Stimulated activated CD8-positive, alpha-beta memory T cell treated with anti-CD3 and anti-CD28 coated beads, Interleukin-15, amount 100 ng/mL, for 4 hours (primary cell): ENCODE data around the gene MEIS2.

Source experiments
- DNase-seq, 2 donors: peaks; one replicate each; pipeline ENCODE4 v3.0.0-alpha.2; 2020; ENCODE audit warnings: low read depth in 2 of 2

The MEIS2 gene

DNA sequence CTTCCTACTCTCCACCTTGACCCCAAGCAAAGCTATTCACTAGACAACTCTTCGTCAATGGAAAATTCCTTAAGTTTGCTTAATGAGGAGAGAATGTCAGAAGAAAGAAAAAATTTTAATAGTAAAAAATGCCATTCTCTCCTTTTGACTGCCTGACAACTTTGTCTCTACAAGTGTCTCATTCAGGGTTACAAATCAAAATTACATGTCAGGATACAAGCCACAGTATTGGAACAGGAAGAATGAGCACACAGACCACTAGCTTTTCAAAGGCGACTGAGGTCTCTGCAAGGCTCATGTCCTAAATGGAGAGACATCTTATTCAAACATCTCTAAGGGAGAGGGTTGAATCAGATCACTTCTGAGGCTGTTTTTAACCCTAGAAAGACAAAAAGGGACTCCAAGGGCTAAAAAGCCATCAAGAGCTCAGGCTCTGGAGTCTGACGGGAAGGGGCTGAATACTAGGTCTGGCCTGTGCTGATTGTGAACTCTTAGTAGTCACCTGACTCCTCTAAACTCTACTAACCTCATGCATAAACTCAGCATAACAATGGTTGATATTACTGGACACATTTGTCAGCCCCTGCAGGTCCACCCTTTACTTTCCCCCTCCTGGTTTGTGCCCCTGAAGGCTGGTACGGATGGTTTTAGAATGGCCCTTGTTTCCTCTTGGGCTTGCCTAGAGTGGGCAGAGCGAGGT is 12.8 kb upstream of the MEIS2 start:
- no peak for DNase-seq

- no peak for DNase-seq
These were observed 11.8 kb upstream of the MEIS2 start for GRCh38 chr15:37112171-37112570.

DNA sequence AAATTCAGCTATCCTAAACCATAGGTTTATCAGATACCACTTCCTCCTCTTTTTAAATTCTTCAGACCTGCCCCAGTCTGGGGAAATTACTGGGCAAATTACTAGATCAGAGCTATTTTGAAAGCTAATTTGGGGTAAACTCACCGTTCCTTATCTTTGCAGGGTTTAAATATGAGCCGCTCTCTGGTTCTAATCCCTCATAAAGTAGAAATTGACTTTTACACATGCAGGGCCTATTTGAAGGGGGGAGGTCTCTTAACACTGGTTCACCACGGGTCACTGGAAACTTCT is 11.0 kb upstream of the MEIS2 start:
- no peak for DNase-seq

DNA sequence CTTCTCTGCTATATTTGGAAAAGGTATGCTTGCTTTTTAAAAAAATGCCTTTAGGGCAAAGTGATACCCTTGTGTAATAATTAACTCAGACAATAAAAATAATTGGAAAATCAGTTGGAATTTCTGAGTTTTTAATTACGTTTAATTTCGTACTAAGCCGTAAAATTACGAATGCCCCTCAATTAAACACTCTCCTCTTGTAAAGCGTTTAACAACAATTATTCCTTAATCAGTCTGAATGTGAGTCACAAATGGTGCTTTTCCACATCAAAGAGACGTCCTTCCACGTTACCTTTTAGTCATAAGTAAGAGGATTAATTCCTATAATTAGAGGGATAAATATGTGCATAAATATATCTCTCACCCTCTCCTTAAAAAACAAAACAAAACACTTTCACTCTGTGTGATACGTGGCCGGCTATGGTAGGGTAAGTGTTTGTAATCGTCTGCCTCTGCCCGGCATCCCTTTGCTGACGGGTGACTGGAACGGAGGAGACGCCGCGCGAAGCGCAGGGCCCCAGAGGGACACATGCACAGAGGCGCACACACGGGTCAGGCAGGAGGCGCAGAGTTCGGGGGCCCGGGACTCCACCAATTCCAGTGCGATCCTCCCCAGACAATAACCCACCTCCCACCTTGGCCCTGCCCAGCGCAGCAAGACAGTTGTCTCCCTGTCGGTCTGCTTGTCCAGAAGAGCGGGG is 9.7 kb upstream of the MEIS2 start:
- no peak for DNase-seq

DNA sequence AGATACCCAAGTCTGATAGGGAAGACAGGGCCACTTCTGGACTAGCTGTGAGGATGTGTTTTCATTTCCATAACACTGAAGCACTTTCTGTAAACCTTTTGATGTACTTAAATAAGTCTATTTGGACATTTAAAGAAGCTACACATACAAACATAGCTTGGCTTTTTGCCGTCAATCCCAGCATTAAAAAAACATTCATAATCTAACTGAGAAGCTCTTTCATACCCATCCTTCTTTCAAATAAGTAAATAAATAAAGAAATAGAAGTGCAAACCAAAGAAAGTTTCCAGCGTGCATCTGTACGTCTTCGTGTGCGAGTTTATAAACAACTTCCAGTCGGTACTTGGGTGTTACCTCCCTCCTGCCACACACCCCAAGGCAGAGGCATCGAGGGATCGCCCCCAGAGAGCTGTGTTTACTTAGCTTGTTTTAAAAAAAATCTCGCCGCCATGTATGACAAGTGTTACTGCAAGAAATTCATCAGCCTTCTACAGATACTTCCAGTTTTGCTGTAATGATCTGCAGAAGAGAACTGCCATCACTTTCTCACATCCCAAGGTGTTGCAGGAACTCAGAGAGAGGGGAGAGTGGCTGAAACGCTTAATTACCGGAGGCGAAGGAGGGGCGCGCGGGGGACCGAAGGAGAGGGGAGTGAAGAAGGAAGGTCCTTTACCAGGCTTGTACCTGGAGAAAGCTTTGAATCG is 9.0 kb upstream of the MEIS2 start:
- DNase-seq, result no peak

GRCh38 chr15:37108381-37109167 is 8.2 kb upstream of the MEIS2 start:
- DNase-seq, result no peak

DNA sequence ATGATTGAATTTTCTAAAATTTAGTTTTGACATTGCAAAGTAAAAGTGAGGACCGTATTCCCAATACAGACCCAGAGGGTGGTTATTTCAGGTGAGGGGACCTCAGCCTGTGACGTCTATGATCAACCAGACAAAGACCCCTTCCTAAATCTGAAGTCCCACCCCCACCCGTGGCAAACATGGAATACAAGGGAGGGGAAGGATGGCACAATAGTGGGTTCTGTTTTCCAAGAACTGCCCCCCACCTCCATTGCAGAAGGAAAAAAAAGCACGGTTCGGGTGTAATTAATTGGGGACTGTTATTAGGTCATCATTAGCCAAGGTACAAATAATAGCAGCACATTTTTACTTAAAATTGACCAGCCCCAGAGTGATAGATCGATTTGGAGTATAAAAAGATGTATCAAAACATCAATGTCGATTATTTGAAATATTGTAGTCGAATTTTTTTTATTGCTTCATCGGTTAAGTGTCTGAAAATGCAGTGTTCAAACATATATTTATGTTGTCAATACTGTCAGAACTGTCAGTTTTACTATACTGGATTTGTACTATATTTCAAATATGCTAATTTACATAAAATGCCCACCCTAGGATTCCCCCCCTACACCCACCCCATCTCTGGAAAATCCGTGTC is 7.5 kb upstream of the MEIS2 start:
- DNase-seq, result no peak

DNA sequence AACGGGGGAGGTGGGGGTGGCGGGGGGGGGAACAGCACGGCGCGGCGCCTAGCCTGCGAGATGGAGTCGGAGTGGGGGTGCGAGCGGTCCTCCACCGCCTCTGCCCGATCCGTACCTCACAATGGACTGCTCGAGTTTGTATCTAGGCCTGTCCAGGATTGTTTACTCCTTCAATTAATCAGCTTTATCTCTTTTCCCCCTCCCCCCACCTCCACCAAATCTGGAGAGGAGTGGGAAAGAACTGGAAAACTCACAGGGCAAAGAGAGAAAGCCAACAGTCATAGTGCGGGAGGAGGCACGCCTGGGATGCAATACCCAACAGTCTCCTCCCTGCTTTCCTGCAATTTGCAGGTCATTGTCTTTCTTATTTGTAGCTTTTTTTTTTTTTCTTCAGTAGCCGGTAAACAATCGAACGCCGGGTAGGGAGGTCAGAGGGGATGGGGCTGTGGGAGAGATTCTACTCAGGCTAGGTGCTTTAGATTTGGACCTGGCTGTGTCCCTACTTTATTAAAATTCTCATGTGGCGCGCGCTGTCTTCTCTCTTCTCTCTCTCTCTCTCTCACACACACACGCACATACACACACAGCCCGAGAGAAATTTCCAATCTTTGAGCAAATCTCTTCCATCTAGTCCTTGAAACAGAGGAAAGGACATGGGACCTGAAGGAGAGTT is 6.9 kb upstream of the MEIS2 start:
- no peak for DNase-seq

GRCh38 chr15:37106490-37107001 is 6.2 kb upstream of the MEIS2 start:
- no peak for DNase-seq

GRCh38 chr15:37105889-37106288 is 5.5 kb upstream of the MEIS2 start:
- no peak for DNase-seq

DNA sequence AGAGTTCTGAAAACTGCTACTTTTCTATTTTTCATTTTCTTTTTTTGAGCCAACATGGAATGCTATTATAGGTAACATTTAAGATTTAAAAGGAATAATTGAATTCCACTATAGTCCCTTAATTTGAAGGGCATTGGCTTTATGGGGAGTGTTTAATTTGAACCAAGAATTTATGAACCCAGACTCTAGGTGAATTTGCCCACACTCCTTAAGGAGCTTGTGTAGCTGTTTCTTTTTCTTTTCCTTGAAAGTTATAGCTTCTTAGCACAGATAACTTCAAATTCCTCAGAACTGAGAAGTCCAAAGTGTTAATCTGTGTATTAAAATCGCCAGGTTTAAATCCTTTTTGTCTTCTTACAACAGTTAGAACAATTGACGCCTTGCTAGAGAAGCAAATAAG is 4.7 kb upstream of the MEIS2 start:
- DNase-seq, result no peak

DNA sequence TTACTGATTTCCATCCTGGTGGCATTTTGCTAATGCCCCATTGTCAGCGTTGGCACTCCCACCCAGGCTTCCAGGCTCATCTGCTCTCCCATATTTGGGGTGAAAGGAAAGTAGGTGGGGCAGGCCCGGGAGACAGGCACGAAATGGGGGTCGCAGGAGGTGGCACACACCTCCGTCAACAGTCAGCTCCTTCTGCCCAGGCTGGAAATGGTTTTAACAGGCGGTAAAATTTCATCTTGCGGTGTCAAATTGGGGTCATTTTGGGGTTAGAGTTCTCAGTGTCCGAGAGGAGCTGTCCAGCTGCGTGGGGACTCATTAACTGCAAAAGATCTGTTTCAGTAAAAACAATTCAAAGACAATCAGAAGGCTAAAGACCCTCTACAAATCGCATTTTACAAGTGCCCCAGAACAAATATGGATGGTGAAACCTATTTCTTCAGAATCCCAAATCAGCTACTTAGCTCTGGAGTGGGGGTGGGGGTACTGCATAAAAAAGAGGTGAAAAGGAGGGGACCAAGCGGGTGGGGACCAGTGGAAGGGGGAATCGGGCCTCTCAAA is 4.2 kb upstream of the MEIS2 start:
- DNase-seq, result no peak

DNA sequence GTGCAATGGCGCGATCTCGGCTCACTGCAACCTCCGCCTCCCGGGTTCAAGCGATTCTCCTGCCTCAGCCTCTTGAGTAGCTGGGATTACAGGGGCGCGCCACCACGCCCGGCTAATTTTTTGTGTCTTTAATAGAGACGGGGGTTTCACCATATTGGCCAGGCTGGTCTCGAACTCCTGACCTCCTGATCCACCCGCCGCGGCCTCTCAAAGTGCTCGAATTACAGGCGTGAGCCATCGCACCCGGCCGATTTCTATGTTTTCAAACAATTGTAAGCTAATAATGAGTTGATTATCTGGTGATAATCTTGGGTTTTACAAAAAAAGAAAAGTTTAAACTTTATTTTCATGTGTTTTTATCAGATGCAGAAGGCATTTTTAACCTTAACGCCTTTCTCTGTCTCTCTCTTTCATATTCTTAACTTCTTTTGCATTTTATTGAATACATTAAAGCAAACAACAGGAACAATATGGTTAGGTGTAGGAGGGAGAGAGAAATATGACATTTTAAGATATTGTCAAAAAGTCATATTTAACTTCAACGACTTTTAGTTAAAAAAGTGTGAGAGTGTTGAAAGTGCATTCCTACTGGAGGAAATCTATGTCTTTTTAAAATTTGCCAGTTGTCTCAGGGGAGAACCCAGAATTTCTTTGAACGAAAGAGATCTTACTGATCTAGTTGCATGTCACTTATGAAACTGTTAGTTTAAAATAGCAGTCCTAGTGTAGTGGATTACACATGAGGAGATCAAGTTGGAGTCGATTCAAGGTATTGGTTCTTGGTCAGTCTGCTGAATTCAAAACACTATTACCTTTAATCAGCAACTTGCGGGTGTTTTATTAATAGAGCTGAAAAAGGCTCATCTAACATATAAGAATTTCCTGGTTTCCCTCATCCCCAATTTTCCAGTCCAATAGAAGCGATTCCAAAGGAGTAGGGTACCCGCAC is 3.4 kb upstream of the MEIS2 start:
- DNase-seq, result no peak

DNA sequence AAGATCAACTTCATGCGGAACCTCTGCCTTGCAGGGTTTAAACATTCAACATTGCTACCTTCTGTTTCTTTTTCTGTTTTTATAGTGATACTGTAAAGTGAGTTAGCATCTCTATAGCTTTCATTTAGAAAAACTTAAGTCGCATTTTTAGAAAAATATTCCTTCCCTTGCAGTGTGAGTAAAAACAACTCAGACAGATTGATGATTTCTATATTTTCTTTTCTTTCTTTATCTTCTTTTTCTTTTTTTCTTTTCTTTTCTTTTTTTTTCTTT is 2.8 kb upstream of the MEIS2 start:
- DNase-seq, result no peak

DNA sequence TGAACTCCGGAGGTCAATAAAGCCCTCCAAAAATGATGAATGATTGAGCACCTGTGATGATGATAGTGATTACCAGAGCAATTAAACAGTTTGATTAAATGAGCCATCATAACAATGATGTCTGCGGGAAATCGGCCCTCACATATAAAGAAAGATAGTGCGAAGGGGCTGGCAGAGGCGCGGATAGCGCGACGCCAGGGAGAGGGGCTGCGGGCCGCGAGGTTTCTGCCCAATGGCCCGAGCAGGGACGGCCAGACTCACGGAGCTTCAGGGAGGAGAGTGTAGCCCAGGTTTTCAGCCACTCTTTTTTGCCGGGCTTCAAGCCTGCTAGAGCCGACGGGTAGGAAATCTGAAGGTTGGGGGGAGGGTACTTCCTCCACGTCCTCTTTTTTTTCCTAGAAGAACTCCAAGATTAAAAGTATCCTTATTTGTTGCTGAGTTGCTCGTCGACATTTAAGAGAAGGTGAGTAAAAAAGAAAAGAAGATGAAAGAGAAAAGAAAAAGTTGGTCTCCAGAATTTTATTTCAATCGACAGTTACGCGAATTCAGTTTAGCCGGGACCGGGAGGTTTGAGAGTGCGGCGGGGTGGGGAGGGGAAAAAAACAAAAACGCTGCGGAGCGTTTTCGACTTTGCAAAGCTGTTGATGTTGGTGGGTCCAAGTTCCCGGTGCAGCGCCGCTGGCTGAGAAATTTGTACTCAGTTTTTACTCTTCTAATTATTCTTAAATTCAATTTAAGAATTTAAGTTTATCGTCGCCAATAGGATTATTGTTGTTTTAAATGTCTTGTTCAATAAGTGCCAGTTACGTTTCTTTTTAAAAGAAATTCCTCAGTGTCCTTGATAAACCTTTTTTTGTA is 2.2 kb upstream of the MEIS2 start:
- DNase-seq, result no peak

GRCh38 chr15:37101980-37102304 is 1.6 kb upstream of the MEIS2 start:
- no peak for DNase-seq

DNA sequence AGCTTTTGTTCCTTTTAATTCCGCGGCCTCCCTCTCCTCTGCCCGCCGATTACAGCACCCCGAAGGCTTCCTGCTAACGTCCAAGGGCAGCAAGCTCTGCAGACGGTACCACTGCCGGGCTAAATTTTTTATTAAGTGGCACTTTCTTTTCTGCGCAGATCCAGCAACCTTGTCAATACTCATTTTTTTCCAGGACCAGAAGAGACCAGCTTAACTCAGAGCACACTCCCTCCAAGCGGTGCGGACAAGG is 542 bp upstream of the MEIS2 start:
- no peak for DNase-seq

GRCh38 chr15:37099319-37100108 is 835 bp downstream of the MEIS2 start:
- no peak for DNase-seq
